ENCODE data around the gene CCDC141.

CCDC141 gene

DNA sequence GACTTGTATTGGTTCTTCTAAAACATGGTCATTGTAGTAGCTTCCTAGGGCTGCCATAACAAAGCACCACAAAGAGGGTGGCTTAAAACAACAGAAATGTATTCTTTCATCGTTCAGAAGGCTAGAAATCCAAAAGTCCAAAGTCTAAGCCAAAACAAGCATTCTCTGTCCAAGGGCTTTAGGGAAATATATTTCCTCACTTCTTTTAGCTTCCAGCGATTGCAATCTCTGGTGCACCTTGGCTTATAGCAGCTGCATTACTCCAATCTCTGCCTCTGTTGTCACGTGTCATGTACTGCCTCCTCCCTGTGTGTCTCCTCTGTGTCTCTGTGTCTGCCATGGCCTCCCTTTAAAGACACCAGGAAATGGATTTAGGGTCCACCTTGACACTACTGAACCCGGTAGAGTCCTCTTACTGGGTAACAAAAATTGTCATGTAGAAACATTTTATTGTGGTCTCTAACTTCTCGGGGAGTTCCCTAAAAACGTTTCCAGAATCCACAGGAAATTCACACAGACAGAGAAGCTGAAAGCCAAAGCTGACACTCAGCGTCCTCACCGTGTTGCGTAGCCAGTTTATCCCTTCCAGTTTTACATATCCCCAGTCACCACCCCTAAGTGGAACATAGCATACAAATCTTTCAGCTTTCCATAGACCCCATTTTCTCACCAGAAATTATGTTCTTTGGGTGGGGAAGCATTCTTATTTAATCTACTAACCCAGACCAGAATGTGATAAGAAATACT, 222.0 kb downstream of the CCDC141 start:
- ATAC-seq (no peak), DNase-seq (no peak)

DNA sequence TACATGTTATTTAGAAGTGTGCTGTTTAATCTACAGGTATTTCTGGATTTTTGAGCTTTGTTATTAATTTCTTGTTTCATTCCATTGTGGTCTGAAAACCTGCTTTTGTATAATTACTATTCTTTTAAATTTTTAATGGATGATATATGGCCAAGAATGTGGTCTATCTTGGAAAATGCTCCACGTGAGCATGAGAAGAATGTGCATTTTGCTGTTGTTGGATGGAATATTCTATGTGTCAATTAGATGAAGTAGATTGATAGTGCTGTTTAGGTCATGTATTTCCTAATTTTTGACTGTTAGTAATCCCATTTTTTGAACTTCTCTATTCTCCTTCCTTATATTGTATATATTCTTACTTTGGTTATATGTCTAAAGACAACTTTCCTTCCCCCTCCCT, 222.8 kb downstream of the CCDC141 start:
- no peak for ATAC-seq
- no peak for DNase-seq

DNA sequence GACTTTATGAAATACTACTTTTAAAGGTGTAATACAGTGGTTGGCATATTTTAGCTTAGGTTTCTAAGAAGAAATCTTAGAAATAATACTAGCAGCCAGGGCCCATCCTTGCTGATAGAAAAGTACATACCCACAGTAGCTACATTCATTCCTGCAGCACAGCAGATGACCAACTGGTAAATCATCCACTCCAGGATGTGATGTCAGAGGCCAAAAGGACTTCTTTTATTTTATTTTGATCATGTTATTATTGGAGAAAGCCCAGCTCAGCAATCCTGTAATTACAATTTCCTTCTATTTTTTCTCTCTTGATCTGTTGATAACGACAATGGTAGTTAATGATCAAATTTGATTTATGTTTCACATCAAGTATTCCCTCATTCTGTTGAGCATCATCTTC, 224.8 kb downstream of the CCDC141 start:
- DNase-seq: no peak
- ATAC-seq: no peak

DNA sequence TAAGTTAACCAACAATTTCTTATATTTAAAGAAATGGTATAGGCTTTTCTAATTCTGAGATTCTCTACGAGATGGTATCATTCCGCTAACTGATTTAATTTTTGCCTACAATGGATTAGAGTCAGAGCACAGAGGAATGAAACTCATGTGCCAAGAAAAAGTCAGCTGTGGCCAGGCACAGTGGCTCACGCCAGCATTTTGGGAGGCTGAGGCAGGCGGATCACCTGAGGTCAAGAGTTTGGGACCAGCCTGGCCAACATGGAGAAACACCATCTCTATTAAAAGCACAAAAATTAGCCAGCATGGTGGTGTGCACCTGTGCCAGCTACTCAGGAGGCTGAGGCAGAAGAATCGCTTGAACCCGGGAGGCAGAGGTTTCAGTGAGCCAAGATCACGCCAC, 225.8 kb downstream of the CCDC141 start:
- ATAC-seq (no peak), DNase-seq (no peak)

DNA sequence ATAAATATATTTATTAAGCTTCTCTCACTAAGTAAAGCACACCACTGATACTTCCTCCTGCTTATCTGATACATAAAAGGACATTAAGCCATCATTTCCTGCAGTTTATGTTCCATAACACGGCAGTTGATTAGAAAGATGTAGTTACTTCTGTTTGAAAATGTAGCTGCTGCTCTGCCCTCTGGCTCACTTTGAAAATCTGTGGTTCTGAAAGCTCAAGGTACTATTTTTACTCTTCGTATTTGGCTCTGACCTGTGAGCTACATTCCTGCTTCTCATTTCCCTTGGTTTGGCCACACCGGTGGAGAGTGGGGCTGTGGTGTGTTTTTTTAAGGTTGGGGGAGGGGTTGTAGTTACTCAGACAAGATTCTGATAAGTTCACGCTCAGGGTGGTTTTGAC, 229.9 kb downstream of the CCDC141 start:
- ATAC-seq (peak; percentile 43), DNase-seq (no peak)

DNA sequence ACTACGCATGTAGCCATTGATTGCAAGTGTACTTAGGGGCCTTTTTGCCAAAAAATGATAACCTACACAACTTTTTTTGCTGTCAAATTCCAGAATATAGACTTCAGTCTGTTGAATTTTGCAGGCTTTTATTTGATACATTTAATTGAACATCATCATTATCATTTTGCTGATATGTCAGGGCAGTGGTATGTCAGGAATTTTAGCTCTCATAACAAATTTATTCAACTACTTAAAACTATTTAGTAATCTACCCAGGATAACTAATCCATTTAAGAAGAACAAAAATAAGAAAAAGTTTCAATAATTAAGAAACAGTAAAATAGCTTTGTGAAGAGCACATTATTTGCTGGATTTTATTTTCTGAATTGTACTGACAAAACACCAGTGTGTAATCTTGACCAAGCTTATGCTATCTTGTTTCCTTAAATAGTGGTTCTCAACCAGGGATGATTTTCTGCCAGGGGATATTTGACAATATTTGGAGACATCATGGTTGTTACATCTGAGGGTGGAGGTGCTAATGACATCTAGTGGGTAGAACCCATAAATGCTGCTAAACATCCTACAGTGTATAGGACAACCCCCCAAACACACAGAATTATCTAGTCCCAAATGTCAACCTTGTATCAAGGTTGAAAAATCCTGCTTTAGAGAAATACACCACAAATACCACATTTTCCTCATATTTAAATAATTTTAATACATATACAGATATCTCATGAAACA, 230.6 kb downstream of the CCDC141 start:
- DNase-seq (no peak), ATAC-seq (peak; percentile 66)

DNA sequence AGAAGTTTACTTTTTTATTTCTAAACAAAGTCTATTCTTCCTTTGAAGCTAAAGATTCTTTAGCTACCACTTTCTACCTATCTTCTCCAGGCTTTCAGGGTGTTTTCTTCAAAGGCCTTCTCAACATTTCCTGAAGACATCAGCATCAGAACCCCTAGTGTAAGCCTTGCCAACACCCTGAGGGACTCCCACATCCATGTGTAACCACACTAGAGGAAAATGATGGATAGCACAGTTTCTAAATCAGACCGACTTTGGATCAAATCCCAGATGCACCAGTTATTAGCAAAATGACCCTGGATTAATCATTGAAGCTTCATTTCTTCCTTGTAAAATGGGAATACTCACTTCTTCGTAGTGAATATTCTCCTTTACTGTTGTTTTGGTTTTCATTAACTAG, 238.0 kb downstream of the CCDC141 start:
- ATAC-seq (no peak), DNase-seq (no peak)

DNA sequence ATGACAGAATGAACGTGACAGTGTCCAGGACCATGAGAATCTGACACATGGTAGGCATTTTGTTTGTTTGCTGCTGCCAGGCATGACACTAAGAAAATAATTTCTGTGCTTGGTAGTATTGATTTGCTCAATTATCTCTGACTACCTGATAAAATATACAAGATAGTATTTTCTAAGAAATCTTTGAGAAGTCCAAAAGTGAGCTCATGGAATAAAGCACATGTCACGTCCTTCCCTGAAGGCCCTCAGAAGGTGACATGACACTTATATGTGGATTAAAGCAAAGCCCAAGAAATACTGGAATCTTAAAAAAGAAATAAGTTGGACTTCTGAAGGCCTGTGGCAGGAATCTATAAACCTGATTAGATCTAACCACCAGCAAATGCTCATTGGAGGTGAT, 238.9 kb downstream of the CCDC141 start:
- ATAC-seq: no peak
- DNase-seq: no peak

DNA sequence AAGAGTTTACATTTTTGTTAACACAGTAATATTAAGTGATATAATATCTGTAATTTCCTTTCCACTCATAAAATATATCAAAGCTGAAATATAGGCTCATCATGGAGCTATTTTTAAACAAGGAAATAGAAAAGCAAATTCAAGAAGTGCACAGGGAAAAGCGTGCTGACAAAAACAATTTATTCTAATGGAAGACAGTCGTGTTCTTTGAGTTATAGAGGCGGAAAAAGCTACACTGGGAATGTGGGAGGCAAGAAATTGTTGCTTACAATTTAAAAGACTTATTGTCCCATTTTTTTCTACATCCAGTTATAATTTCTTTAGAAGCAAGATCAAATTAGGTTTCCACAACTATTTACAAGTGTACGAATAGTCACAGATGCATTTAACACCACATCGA, 239.5 kb downstream of the CCDC141 start:
- ATAC-seq (no peak), DNase-seq (no peak)

DNA sequence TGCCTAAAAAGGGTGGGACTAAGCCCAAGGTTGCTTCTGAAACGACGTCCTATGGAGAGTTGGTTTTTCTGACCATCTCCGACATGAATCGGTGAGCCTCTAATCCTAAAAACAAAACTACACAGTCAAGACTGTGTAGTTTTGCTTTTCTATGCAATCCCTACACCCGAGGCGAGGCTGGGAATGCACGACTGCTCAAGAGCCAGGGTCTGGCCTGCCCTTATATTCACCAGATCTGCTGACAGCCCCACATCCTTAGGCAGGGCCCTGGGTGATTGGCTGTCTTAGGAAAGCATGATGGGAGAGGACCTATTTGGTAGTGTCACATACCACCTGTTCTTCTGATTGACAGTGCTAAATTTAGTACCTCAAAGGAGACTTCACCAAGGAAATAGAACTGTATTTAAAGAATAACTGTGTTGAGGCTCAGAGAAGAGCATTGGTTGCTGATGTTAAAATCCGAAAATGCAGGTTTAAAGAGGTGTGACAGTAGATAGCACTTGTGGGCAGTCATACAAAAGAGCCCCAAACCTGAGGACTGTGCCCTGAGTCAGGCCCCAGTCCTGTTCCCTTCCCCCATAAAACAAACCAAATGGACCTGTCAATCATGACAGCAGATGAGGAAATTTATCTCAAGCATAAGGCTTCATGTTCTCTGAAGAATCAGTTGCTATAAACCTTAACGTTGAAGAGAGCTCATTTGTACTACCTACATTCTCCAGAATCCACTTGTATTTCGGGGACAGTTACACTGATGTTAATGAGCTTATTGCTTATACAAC, 242.5 kb downstream of the CCDC141 start, which contains the start of gene TTN:
TTN (minus strand) TSS at position 197 of the 782 bp plus-strand sequence. CDS start 2,781 bp downstream, outside the sequence.
- no peak for DNase-seq
- ATAC-seq: no peak

DNA sequence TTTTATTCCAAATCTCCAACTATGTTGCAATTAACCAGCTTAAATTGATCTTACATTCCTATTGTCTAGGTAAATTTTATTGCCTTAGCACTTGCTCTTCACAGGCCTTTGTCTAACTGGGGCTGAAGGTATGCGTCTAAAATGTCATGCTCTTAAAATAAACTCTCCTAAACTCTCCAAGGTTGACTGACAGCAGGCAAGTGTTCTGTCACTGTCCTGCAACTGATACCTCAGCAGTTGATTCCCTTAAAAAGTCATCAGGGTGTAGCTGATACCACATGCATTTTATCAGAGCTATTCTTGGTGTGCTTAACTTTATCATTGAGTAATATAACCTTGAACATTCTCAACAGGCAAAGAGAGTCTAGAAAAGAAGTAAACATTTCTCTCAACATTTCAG, 243.4 kb downstream of the CCDC141 start:
- ATAC-seq: no peak
- no peak for DNase-seq

DNA sequence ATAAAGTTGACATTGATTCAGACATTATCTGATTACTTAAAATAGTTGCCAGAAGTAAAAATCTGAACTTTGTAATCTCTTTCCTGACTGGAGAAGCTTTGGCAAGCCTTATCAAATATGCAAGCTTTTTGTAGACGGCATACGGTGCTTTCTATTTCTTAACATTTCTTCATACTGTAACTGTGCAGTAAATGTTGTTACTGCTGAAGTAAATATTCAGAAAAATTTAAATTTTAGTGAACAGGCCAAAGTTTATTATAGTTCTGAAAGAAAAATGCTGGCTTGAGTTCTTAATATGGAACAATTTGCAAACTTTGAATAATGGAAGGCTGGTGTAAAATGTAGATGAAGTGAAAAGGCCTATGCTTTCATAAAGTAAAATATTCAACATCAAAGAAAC, 244.5 kb downstream of the CCDC141 start:
- DNase-seq: no peak
- ATAC-seq: no peak

DNA sequence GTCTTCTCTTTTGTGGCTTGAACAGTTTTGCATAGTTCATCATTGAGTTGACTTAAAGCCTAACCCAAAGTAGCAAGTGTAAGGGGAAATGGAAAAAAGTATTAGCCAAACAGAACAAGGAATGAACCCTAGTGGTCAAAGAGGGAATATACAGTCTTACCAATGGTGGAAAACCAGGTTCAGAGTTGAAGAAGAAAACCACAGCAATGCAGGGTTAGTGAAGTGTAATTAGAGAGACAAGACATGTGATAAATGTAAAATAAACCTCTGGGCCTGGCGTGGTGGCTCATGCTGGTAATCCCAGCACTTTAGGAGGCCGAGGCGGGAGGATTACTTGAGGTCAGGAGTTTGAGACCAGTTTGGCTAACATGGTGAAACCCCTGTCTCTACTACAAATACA, 245.1 kb downstream of the CCDC141 start:
- DNase-seq (no peak), ATAC-seq (no peak)

DNA sequence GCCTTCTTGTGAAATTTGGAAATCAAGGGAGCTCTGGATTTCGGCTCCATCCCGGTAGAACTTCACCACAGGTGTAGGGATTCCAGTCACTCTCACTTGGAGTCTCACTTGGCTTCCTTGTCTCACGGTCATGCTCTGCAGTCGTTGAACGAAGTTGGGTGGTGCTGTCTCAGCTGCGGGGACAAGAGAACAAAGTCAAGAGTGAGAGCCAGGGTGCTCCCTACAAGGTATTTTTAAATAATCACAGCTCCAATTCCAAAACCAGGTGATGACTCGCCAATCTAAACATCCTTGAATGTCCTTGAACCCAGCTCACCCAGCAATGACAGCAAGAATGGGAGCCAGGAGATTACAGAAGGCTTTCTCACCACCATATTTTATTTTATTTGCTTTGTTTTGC, 249.4 kb downstream of the CCDC141 start:
- DNase-seq: no peak
- no peak for ATAC-seq

DNA sequence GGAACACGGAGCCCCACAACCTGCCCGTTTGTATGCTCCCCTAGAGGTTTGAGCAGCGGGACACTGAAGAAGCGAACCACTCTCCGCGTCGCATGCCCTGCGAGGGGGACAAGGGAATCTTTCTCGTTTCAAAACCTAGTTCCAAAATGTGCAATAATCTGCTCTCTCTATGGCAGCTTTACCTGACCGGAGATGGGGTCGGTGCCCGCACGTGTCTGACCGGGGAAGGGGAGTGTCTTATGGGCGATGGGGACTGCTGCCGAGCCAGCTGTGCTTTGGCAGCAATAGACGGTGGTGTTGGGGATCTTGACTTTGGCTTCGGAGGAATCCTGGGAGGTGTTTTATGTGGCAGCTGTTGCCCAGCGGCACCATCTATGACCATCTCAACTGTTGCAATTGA, 250.6 kb downstream of the CCDC141 start:
- ATAC-seq (no peak), DNase-seq (no peak)

DNA sequence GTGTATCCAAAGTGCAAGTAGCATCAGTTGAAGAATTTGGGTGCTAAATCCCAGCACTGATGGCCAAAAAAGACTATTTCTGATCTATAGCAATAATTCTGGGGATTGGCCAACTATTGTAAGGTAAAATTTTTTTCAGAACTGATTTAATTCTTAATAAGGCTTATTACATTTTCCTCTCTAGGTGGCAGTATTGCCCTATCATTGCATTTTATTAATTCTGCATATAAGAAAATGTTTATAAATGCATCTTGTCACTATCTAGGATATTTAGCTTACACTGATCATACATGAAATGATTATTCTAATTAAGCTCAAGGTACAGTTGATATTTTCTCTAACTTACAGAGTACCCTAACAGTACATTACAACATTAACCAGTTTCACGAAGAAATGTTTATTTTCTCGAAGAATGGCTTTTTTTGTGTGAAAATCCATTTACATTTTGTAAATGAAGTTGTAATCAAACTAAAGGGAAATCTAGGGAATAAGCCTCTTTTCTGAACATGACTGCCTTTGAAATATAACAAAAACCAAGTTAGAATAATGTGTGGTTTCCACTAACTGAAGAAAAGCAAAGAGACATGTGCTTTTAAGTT, 253.8 kb downstream of the CCDC141 start:
- DNase-seq (no peak), ATAC-seq (no peak)

DNA sequence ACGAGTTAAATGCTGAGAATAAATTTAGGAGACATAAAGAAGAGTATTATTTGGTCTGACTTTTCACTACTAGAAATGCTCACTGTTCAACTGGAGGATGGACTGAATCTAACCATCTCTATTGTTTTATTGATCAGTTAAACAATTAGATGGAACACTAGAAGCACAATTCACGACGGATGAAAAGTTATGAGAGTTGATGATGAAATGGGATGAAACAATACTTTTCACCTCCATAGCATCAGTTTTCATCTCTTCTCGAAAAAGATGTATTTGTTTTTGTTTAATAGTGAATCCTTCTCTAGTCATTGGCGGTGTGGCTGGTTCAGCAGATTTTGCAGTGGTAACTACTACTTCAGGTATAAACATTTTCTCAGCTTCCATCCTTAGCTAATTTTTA, 262.0 kb downstream of the CCDC141 start:
- DNase-seq (no peak), ATAC-seq (no peak)

DNA sequence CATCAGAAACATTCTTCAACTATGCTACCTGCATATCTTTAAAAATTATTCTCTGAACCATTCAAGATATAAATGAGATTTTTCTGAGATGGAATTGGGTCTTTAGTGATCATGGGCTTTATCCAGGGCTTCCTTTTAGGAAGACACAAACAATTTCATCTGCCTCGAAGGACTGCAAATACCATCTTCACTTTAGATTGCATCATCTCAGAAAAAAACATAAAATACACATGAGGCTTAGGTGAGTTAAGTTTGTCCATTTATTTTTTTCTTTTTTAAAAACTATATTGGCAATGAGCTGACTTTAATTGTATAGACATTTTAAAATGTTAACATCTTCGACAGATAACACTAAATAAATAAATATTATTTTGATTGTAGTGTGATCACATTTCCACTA, 262.8 kb downstream of the CCDC141 start:
- DNase-seq (no peak), ATAC-seq (no peak)

DNA sequence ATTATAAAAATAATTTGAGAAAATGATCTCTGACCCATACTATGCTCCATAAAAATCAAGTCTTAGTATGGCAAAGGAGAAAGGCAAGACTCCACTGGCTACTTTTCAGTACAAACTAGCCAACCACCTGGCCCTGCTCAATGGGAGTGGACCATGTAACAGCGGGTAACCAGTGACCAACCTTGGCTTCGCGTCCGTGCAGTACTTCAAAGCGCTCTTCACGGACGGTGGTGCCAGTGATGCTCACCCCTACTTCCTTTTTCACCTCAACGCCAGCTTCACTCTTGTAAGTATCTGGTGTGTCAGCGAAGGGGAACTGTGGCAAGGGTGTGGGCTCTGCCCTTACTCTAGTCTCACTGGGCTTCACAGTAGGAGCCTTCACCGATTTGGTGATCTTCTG, 266.0 kb downstream of the CCDC141 start:
- ATAC-seq (no peak), DNase-seq (no peak)

DNA sequence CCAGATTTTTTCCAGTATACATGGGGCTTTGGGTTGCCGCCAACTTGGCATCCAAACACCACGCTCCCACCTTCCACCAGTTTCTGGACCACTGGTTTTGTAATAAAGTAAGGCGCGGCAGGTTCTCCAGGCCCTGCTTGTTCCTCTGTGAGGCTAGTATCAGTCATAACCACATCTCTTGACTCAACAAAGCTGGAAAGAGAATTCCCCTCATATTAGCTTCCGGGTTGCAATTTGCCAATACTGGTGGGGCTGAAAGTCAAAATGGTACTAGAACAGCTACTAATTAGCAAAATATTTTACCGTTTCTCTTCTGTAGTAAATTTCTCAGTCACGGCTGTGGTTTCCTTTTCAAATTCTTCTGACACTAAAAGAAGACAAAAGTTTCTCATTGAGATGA, 267.7 kb downstream of the CCDC141 start:
- ATAC-seq (no peak), DNase-seq (no peak)

Data from stimulated activated naive CD8-positive, alpha-beta T cell treated with anti-CD3 and anti-CD28 coated beads, Interleukin-15, Interleukin-2, amounts not matched to agents 100 U/mL and 50 U/mL, for 24 hours (primary cell).